Colonic mucosa (tissue), 4 donors: ENCODE results near the gene PAN3. TPM values are rescaled to one million over a fixed set of nuclear protein-coding genes. Genes with fewer than 3 reads are reported as not detected.

Experiments used
- DNase-seq: peaks from one replicate; pipeline ENCODE4 v3.0.0-alpha.2; 2020
- H3K27ac ChIP-seq: fragments of 200-600 bp; one replicate; pipeline ENCODE4 v1.8.0; 2021
- H3K27me3 ChIP-seq: fragments of 200-600 bp; one replicate; pipeline ENCODE4 v1.8.0; 2021
- H3K36me3 ChIP-seq: fragments of 200-600 bp; one replicate; pipeline ENCODE4 v1.8.0; 2021
- H3K4me1 ChIP-seq: fragments of 200-600 bp; one replicate; pipeline ENCODE4 v1.8.0; 2021; ENCODE audit warnings: mild to moderate bottlenecking
- H3K4me3 ChIP-seq: fragments of 200-600 bp; one replicate; pipeline ENCODE4 v1.8.0; 2021
- H3K9ac ChIP-seq, 2 donors: one replicate each; pipeline ENCODE4 v1.7.0; 2013; ENCODE audit warnings: control low read depth in 2 of 2, low read depth in 2 of 2, low read length in 2 of 2
- H3K9me3 ChIP-seq: fragments of 200-600 bp; one replicate; pipeline ENCODE4 v1.8.0; 2021
- intact Hi-C: fragments of 100-400 bp; cut with DNase I; formaldehyde crosslinking; loops from one replicate; pipeline ENCODE4 v1.14.1; 2022
- total RNA-seq, 2 donors: library from RNA; stranded (reverse); fragmentation: NEBNext Ultra II Directional in 1 of 2; extraction: Animal tissue kit (Norgen Biotek cat#: 25700) in 1 of 2; gene quantifications; one replicate each; pipeline ENCODE4 v1.2.1, GENCODE V29; 2021
- TF ChIP-seq, protein P1 (sequence below): fragments of 200-600 bp; IDR thresholded peaks from one replicate; pipeline ENCODE4 v1.8.0; 2022; ENCODE audit warnings: antibody characterized with exemption, mild to moderate bottlenecking
- donor health status: healthy.
- donor health status: DM: no; HTN: no; CAD: no.
- donor health status: DM: no; HTN: no; CAD: no.

The PAN3 gene
- total RNA-seq, 2 donors from 2014 or later: 29.3 to 38.7 TPM

DNA sequence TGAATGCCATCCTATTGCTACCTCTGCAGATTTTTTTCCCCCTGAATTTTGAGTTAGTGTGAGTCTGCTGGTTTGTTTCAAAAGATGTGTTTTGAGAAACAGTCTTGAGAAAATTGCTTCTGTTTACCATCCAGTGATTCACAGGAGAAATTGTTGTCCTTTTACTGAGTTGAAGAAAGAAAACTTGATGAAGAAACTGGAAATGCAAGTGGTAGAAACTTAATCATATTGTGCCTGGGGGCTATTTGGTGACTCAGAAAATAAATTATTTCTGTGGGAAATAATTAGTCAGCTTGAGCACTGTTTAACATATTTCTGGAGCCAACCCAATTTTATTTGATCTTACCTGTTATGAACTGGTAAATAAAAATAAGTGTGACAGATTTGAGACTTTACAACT lies 35.4 kb downstream of the PAN3 start:
- intact Hi-C loops: no loop called here
- DNase-seq: no peak
- no peaks in the 10 kb centered on the region for H3K9me3 ChIP-seq
- H3K9ac ChIP-seq: no peak overlapping the region
- H3K4me3 ChIP-seq: no peak overlapping the region
- TF ChIP-seq, protein P1, sequence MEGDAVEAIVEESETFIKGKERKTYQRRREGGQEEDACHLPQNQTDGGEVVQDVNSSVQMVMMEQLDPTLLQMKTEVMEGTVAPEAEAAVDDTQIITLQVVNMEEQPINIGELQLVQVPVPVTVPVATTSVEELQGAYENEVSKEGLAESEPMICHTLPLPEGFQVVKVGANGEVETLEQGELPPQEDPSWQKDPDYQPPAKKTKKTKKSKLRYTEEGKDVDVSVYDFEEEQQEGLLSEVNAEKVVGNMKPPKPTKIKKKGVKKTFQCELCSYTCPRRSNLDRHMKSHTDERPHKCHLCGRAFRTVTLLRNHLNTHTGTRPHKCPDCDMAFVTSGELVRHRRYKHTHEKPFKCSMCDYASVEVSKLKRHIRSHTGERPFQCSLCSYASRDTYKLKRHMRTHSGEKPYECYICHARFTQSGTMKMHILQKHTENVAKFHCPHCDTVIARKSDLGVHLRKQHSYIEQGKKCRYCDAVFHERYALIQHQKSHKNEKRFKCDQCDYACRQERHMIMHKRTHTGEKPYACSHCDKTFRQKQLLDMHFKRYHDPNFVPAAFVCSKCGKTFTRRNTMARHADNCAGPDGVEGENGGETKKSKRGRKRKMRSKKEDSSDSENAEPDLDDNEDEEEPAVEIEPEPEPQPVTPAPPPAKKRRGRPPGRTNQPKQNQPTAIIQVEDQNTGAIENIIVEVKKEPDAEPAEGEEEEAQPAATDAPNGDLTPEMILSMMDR: no peak
- H3K36me3 ChIP-seq: no peaks in the 10 kb centered on the region
- no peak overlapping the region for H3K27ac ChIP-seq
- H3K27me3 ChIP-seq: no peaks in the 10 kb centered on the region
- no peaks in the 10 kb centered on the region for H3K4me1 ChIP-seq

DNA sequence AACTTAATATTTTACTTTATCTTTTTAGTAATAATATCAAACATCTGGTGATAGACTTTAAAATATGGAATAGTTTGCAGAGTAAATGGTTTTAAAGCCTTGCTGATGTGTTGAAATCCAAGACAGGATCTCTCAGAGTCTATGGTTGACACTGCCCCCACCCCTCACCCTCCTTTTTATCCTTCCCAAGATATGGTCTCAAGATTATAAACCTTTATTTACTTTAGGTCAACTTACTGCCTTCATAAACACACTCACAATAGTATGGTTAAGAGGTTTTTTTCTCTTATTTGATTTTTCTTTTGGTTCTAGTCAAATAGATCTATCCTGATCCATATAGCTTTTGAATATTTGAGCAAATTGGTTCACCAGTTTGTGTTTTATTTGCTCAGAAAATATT lies 39.0 kb downstream of the PAN3 start:
- no peak for DNase-seq
- intact Hi-C loops: no loop called here
- H3K36me3 ChIP-seq: no peaks in the 10 kb centered on the region
- no peaks in the 10 kb centered on the region for H3K9me3 ChIP-seq
- H3K4me3 ChIP-seq: no peak overlapping the region
- H3K9ac ChIP-seq: no peak overlapping the region
- no peaks in the 10 kb centered on the region for H3K27me3 ChIP-seq
- H3K27ac ChIP-seq: no peak overlapping the region
- TF ChIP-seq, protein P1: no peak
- no peaks in the 10 kb centered on the region for H3K4me1 ChIP-seq

DNA sequence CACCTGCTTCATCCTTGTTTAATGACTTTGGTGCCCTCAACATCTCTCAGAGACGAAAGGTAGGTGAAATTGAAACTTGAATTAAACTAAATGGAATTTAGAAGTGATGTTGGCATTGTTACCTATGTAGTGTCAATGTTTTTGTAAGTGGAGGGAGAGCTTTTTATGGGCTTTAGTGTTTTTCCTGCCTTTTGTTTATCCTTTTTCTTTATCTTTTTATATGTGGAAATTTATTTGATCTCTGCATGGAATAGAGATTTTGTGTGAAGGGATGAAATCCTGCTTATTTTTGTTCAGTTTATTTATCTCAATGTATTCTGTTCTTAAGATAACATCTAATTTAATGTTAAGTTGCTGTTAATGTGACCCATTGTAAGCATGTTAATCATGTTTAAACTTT lies 39.5 kb downstream of the PAN3 start:
- Histone ChIP-seq H3K27ac (no peak overlapping the region), H3K4me1 (no peaks in the 10 kb centered on the region), H3K4me3 (no peak overlapping the region), H3K27me3 (no peaks in the 10 kb centered on the region), H3K36me3 (no peaks in the 10 kb centered on the region), H3K9ac (no peak overlapping the region), H3K9me3 (no peaks in the 10 kb centered on the region)
- intact Hi-C loops: no loop called here
- TF ChIP-seq, protein P1: no peak
- no peak for DNase-seq

DNA sequence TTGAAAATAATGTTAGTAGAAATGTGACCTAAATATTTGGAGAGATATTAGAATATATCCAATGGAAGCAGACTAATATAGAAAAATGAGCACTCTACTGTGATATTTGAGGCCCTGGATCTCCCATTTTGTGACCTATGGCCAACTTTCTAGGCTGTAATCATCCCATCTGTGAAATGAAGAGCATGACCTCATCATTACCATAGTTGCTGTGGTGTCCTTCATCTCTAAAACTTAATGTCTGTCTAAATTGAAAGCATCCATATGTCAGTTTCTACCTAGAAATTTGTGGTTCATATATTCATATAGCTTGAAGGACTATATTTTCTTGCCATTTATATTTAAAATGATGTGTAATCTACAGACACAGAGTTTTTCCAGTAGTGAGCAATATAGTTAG lies 41.6 kb downstream of the PAN3 start:
- TF ChIP-seq, protein P1: no peak
- intact Hi-C loops: no loop called here

DNA sequence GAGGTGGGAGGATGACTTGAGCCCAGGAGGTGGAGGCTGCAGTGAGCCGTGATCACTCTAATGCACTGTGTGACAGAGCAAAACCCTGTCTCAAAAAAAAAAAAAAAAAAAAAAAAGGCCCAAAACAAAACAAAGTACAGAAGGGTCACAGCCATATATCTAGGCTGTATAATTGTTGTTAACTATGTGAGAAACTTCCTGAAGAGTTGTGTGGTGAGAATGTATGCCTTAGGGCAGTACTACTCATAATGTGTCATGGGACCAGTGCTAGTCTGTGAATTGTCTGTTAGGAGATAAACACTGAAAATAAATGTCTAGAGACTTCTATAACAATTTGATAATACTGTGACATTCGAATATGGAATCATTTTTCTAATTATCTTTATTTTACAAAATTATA lies 43.1 kb downstream of the PAN3 start:
- no peak for DNase-seq
- Histone ChIP-seq H3K9me3 (no peaks in the 10 kb centered on the region), H3K27ac (no peak overlapping the region), H3K27me3 (no peaks in the 10 kb centered on the region), H3K9ac (no peak overlapping the region), H3K4me3 (no peak overlapping the region), H3K36me3 (no peaks in the 10 kb centered on the region), H3K4me1 (no peaks in the 10 kb centered on the region)
- TF ChIP-seq, protein P1: no peak
- intact Hi-C loops: no loop called here

More for the DNA sequence above, 41.6 kb downstream of the PAN3 start:
- Histone ChIP-seq H3K4me3 (no peak overlapping the region), H3K4me1 (no peaks in the 10 kb centered on the region), H3K9ac (no peak overlapping the region), H3K27me3 (no peaks in the 10 kb centered on the region), H3K9me3 (no peaks in the 10 kb centered on the region), H3K27ac (no peak overlapping the region), H3K36me3 (no peaks in the 10 kb centered on the region)
- no peak for DNase-seq

DNA sequence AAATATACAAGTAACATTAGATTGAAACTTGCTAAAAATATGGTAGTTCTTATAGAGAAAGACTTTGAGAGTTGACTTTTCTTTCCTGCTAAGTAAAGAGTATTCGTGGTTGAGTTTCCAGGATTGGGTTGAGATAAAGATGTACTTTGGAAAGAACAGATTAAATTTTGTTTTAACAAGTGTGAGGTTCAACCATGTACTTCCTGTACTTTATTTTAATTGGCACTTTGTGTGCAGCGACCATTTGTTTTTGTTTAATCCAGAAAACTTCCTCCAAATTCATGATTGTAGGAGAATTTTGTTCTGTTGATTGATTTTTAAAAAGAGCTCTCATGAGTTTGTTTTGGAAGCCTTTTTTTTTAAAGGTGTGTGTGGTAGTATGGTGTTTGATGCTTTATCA lies 46.9 kb downstream of the PAN3 start:
- no peaks in the 10 kb centered on the region for H3K9me3 ChIP-seq
- H3K27me3 ChIP-seq: no peaks in the 10 kb centered on the region
- H3K27ac ChIP-seq: no peak overlapping the region
- H3K4me1 ChIP-seq: no peaks in the 10 kb centered on the region
- intact Hi-C loops: no loop called here
- H3K9ac ChIP-seq: no peak overlapping the region
- DNase-seq: no peak
- H3K4me3 ChIP-seq: no peak overlapping the region
- TF ChIP-seq, protein P1: no peak
- H3K36me3 ChIP-seq: no peaks in the 10 kb centered on the region
